Dedifferentiated amniotic fluid mesenchymal stem cell (primary cell): ENCODE data around the gene TCF7.
"Not testable (repeated sequence)": the region's sequence is repeated elsewhere in the genome, so short reads cannot be mapped to it uniquely, and the experiment has no call there.

ENCODE experiments used
- DNase-seq: peaks from one replicate; pipeline ENCODE4 v3.0.0-alpha.2; 2016; ENCODE audit errors: extremely low spot score

The TCF7 gene

DNA sequence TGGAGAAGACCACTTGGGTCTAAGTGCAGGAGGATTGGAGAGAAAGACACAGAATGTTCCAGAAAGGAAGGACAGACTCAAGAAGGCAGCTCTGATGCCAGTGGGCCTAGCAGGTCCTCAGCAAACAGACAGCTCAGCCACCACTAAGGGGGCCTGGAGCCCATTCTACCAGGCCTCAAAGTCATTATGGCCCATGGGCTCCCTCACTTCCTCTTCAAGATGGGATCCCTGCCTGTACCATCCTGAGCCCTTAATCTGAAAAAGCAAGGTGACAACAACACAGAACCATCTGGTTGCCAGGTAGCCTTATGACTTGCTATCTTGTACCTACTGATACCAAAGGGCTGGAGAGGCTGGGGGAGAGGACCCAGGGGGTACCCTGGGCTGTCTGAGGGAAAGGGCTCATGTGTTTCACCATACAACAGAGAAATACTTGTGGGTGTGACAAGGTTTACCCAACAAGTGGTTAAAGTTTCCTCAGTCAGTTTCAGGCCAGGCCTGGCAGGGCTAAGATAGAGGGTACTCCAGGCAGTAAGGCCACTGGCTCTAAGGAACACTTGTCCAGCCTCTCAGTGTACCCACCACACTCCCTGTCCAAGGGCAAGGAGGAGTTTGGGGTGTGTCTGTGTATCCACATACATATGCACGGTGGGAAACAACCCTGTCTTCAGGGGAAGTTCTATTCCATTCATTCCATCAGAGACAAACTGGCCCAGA lies 30.7 kb downstream of the TCF7 start:
- DNase-seq: no peak

- DNase-seq: peak; percentile 63
These were observed 31.5 kb downstream of the TCF7 start for GRCh38 chr5:134145779-134146581.

DNA sequence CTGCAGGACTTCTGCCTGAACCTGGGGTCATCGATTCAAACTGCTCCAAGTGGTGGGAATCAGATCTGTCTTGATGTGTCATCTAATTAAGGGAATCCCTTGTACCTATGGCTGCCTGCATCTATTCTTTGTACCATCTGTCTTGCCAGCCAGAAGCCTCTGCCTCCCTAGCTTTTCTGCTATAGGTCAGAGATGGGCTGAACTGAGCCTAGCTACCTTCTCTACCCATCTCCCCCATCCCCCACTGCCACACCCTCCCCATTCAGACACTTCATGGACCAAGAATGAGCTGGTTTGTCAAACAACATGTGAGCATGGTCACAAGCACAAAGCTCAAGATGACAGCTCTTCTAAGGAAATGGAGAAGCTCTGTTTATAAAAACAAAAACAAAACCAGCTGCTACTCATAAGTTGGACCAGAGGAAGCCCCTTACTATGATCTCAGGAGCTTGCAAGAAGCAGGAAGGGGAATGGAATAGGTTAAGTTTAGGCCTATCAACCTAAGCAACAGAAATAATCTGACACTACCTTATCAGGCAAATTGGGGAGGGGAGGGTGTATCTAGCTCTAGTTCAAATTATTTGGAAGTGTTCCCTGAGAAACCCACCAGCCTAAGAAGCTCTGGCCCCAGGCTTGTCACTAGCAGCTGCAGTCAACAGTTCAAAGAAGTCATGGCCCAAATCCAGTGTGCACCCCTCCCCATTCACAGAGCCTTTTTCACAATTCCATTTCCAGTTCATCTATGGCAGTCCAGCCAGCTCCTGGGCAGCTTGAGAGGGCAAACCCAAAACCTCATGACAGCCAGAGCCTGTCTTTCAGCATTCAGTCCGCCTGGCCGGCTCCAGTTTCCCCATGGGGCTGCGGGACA lies 32.4 kb downstream of the TCF7 start:
- DNase-seq: no peak

- no peak for DNase-seq
These were observed 33.8 kb downstream of the TCF7 start for GRCh38 chr5:134148316-134148715.

DNA sequence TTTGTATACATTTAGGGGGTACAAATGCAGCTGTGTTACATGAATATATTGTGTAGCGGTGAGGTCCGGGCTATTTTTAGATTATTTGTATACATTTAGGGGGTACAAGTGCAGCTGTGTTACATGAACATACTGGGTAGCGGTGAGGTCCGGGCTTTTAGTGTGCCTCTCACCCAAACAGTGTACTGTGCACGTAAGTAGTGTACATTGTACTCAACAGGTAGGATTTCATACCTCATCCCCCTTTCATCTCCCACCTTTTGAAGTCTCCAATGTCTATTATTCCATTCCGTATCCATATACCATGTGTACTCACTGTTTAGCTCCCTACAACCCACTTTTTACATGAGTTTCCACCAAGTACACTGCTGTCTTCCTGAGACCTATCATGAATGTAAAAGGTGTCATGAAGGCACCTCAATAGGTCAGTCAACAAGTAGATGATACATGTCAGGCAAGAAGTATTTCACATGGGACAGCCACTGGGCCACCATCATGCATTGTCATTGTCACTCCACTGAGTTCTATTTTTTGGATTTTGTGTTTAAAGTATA lies 34.6 kb downstream of the TCF7 start:
- no peak for DNase-seq

- DNase-seq: no peak
These were observed 35.3 kb downstream of the TCF7 start for GRCh38 chr5:134149571-134150303.

DNA sequence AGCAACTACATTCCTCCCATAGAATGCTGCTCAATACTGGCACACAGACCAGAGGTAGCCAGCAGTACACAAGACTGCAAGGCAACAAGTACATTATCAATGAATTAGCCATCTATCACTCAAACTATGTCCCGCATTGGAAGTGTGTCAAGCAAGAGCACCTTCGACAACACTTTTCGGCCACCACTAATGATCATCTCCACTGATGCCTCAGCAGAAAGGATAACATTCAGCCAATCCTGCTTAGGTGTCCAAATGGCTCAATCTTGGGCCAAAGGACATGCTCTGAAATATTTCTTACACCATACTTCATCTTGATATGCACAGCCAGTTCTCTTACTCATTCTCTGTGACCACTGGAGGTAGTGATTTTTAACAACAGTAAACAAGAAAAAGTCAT lies 37.2 kb downstream of the TCF7 start:
- DNase-seq: no peak

GRCh38 chr5:134152173-134152832 lies 37.8 kb downstream of the TCF7 start:
- DNase-seq: not testable (repeated sequence)

GRCh38 chr5:134153241-134153640 lies 38.8 kb downstream of the TCF7 start:
- no peak for DNase-seq

DNA sequence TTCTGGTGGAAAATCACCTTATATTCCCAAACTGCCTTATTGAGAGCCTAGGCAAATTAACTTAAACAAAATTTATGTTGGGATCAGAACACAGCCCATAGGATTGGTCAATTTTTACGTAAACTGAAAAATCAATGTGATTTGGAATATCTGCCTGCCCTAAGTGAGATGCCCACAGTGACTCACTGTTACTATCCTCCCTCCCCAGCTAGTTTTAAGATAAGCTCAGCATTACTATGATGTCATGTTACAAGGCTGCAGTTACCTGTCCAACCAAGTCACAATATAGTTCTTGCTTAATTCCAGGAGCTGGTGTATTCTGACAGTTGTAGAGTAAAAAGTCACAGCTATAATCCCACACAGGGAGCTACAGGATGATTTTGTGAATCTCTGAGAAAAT lies 39.2 kb downstream of the TCF7 start:
- DNase-seq: no peak

DNA sequence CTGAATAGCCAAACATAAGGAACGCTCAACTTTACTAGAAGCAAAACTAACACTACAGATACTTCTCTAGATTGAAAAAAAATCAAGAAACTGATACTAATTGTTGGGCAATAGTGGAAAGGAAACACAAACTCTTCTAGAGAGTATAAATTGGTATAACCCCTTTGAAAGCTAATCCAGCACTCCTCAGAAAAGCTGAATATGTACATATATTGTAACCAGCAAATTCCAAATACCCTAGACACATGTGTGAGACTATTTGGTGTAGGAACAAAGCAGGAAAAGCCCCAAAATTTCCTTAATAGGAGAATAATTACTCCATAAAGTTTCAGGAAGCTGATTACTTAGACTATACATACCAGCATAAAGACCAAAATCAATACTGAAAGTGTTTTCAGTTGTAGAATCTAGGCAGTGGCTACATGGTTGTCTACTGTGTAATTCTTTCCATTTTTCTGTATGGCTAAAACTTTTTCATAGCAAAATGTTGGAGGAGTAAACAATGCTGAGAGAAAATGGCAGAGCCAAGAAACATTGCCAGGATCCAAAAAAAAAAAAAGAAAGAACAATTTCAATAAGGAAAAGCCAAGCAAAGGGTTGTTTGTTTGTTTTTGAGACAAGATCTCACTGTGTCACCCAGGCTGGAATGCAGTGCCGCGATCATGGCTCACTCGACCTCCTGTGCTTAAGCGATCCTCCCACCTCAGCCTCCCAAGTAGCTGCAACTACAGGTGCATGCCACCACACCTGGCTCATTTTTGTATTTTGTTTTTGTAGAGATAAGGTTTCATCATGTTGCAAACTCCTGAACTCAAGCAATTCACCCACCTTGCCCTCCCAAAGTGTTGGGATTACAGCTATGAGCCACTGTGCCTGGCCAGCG lies 47.3 kb downstream of the TCF7 start:
- DNase-seq: no peak

GRCh38 chr5:134162592-134162991 lies 48.1 kb downstream of the TCF7 start:
- no peak for DNase-seq

DNA sequence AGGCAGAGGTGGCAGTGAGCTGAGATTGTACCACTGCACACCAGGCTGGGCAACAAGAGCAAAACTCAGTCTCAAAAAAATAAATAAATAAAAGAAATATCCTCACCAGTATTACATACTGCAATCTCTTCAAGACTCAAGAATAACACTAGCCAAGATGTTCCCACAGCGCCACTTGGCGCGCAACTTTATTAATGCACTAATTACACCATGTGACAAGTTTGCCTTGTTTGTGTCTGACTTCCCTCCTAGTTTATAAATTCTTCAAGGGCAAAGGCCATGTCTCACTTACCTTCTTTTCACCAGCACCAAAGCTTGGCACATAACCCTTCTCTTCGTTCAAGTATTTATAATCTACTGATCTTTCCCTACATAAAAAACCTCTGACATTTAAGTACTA lies 57.5 kb downstream of the TCF7 start:
- DNase-seq: no peak

- DNase-seq: peak; percentile 59
These were observed 60.7 kb downstream of the TCF7 start for GRCh38 chr5:134174841-134175839.

- no peak for DNase-seq
These were observed 61.5 kb downstream of the TCF7 start for GRCh38 chr5:134175921-134176510.

- DNase-seq: peak; percentile 59
These were observed 62.3 kb downstream of the TCF7 start, which contains the start of gene SKP1 for GRCh38 chr5:134176511-134177368. Gene SKP1, minus strand, starts transcription at chr5:134176950. Its CDS starts 2,928 bp downstream, at chr5:134174022.
